ENCODE data around the gene EFCAB6.
"Not testable (repeated sequence)": the region's sequence is repeated elsewhere in the genome, so short reads cannot be mapped to it uniquely, and the experiment has no call there.

EFCAB6 gene

GRCh38 chr22:43681731-43682360 is 130.3 kb downstream of the EFCAB6 start:
- no peak overlapping the region for H3K4me3 ChIP-seq (ENCODE audit: low read length)
- DNase-seq (ENCODE audit: low read depth, low spot score), result no peak

- DNase-seq (ENCODE audit: low read depth, low spot score), result no peak
- no peak overlapping the region for H3K4me3 ChIP-seq (ENCODE audit: low read length)
Measured at GRCh38 chr22:43670513-43670912, 141.6 kb downstream of the EFCAB6 start.

GRCh38 chr22:43669190-43669589 is 142.9 kb downstream of the EFCAB6 start:
- no peak overlapping the region for H3K4me3 ChIP-seq (ENCODE audit: low read length)

GRCh38 chr22:43667656-43668055 is 144.4 kb downstream of the EFCAB6 start:
- H3K4me3 ChIP-seq (ENCODE audit: low read length), result no peak overlapping the region
- no peak for DNase-seq (ENCODE audit: low read depth, low spot score)

More at GRCh38 chr22:43669190-43669589, 142.9 kb downstream of the EFCAB6 start:
- DNase-seq (ENCODE audit: low read depth, low spot score), result no peak

GRCh38 chr22:43666457-43666856 is 145.6 kb downstream of the EFCAB6 start:
- DNase-seq (ENCODE audit: low read depth, low spot score), result no peak
- H3K4me3 ChIP-seq (ENCODE audit: low read length), result no peak overlapping the region

- H3K4me3 ChIP-seq (ENCODE audit: low read length), result no peak overlapping the region
- DNase-seq (ENCODE audit: low read depth, low spot score), result no peak
Measured at GRCh38 chr22:43658823-43659222, 153.3 kb downstream of the EFCAB6 start.

- not testable (repeated sequence) for H3K4me3 ChIP-seq (ENCODE audit: low read length); DNase-seq (ENCODE audit: low read depth, low spot score)
Measured at GRCh38 chr22:43656581-43656980, 155.5 kb downstream of the EFCAB6 start.

- DNase-seq (ENCODE audit: low read depth, low spot score), result no peak
- no peak overlapping the region for H3K4me3 ChIP-seq (ENCODE audit: low read length)
Measured at GRCh38 chr22:43654271-43654670, 157.8 kb downstream of the EFCAB6 start.

- DNase-seq (ENCODE audit: low read depth, low spot score), result no peak
- no peak overlapping the region for H3K4me3 ChIP-seq (ENCODE audit: low read length)
Measured at GRCh38 chr22:43652845-43653244, 159.3 kb downstream of the EFCAB6 start.

GRCh38 chr22:43643387-43643786 is 168.7 kb downstream of the EFCAB6 start:
- no peak for DNase-seq (ENCODE audit: low read depth, low spot score)

GRCh38 chr22:43642319-43643206 is 169.5 kb downstream of the EFCAB6 start:
- H3K4me3 ChIP-seq (ENCODE audit: low read length), result no peak overlapping the region
- no peak for DNase-seq (ENCODE audit: low read depth, low spot score)

More at GRCh38 chr22:43643387-43643786, 168.7 kb downstream of the EFCAB6 start:
- H3K4me3 ChIP-seq (ENCODE audit: low read length), result no peak overlapping the region

- DNase-seq (ENCODE audit: low read depth, low spot score), result no peak
- H3K4me3 ChIP-seq (ENCODE audit: low read length), result no peak overlapping the region
Measured at GRCh38 chr22:43639228-43639948, 172.7 kb downstream of the EFCAB6 start.

GRCh38 chr22:43637275-43638260 is 174.5 kb downstream of the EFCAB6 start:
- DNase-seq (ENCODE audit: low read depth, low spot score), result no peak
- no peak overlapping the region for H3K4me3 ChIP-seq (ENCODE audit: low read length)

GRCh38 chr22:43636086-43636485 is 176.0 kb downstream of the EFCAB6 start:
- no peak overlapping the region for H3K4me3 ChIP-seq (ENCODE audit: low read length)
- no peak for DNase-seq (ENCODE audit: low read depth, low spot score)

- no peak overlapping the region for H3K4me3 ChIP-seq (ENCODE audit: low read length)
- no peak for DNase-seq (ENCODE audit: low read depth, low spot score)
Measured at GRCh38 chr22:43635101-43635500, 177.0 kb downstream of the EFCAB6 start.

- no peak for DNase-seq (ENCODE audit: low read depth, low spot score)
- H3K4me3 ChIP-seq (ENCODE audit: low read length), result no peak overlapping the region
Measured at GRCh38 chr22:43634316-43634715, 177.8 kb downstream of the EFCAB6 start.

GRCh38 chr22:43633631-43634285 is 178.3 kb downstream of the EFCAB6 start:
- no peak for DNase-seq (ENCODE audit: low read depth, low spot score)
- no peak overlapping the region for H3K4me3 ChIP-seq (ENCODE audit: low read length)

GRCh38 chr22:43631846-43632245 is 180.3 kb downstream of the EFCAB6 start:
- DNase-seq (ENCODE audit: low read depth, low spot score), result no peak
- H3K4me3 ChIP-seq (ENCODE audit: low read length), result no peak overlapping the region

Data from Jurkat, Clone E6-1 (cell line).